Activated CD4-positive, alpha-beta T cell treated with anti-CD3 and anti-CD28 coated beads, Interleukin-2, amount 50 U/mL, for 48 hours (primary cell): Measurements from ENCODE around the gene PRKAB1.

ENCODE experiments used
- DNase-seq, 2 experiments: peaks; one replicate each; pipeline ENCODE4 v3.0.0-alpha.2; 2020

Gene PRKAB1

GRCh38 chr12:119665164-119665929, 2.6 kb upstream of the PRKAB1 start:
- no peak for DNase-seq

DNA sequence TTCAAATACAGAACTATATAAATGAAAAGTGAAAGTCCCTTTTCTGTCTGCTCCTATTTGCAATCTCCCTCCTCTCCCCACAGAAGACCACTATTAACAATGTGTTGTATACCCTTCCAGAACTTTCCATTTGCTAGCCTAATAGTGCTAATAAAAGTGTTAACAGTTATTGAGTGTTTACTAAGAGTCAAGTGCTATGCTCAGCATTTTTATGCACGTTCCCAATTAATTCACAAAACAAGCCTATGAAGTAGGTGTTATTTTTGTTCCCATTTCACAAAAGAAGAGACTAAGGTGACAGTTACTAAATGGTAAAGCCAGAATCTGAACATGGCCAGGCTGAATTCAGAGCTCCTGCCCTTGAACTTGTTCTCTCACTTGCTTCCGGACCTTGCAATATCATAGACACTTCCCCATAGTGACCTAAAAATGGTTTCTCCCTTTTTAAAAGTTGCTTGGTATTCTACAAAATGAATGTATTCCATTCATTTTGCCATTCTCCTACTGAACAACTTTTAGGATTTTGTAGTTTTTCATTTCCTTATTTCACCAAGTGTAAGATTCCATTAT, 1.6 kb upstream of the PRKAB1 start:
- no peak for DNase-seq

DNA sequence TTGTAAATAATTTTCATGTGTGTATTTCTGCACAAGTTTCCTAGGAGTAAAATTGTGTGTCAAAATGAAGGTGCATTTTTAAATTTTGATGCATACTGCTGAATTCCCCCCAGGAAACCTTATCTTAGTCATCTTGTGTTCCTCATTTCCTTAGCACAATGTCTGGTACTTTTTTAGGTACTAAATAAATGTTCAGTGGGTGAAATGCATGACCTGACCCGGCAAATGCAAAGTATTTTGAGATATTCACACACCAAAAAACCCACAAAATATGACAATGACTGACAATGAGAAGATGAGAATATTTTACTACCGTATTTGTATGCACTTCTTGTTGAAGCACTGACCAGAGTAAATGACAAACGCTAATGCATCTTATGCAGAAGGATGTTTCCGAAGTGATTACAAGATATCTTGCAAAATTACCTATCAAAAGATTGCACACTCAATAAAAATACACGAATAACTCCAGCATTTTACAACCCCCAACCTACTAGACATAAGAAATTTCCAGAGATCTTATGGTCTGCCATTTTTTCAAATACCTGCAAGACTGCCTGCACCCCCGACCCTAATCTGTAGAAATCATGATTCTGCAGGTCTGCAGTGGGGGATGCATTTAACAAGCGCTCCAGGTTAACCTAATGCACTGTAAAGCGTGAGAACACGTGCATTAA, 895 bp upstream of the PRKAB1 start:
- no peak for DNase-seq

DNA sequence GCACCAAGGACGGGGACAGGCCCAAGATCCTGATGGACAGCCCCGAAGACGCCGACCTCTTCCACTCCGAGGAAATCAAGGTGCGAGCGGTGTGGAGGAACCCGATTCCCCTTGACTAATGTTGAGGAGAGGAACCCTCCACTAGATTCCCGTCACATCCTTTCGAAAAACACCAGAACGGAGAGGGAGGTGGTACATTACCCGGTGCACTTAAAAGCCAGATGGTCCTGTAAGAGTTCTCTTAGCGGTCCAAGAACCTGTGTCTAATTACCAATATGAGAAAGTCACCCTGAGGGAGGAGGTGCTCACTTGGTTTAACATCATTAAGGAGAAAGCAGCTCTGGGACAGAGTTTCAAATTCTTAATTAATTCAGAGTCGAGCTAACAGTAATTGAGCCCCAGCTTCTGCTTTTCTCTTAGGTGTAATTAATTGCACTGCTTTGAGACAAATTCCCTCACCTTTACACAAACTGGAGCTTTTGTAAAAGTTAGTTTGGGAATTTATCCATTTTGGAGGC, 450 bp downstream of the PRKAB1 start:
- no peak for DNase-seq

DNA sequence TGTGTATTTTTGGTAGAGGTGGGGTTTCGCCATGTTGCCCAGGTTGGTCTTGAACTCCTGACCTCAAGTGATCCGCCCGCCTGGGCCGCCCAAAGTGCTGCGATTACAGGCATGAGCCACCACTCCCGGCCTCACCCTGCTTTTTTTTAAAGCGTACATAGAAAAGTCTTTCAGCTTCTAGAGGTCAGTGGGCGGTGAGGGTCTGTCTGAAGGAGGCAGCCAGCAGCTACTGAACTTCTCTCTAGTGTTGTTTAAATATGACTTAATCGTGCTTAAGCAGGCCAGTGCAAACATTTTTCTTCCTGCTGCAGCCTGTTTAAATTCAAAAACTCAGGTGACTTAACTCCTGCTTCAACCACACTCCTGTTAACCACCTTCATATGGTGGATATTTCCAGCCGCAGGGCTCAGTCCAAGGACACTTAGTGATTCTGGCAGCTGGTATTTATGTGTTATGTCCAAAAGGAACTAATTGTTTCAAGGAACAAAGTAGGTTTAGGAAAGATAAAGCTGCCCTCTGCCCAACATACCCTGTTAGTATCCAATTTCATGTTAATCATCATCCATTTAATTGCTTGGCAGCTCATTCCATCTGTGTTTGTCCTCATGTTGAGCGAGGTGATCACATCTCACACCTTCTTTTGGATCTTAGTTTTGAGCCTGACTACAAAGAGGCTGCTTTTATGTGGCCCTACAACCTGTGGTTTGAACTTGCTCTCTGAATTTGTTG, 2.0 kb downstream of the PRKAB1 start:
- no peak for DNase-seq

DNA sequence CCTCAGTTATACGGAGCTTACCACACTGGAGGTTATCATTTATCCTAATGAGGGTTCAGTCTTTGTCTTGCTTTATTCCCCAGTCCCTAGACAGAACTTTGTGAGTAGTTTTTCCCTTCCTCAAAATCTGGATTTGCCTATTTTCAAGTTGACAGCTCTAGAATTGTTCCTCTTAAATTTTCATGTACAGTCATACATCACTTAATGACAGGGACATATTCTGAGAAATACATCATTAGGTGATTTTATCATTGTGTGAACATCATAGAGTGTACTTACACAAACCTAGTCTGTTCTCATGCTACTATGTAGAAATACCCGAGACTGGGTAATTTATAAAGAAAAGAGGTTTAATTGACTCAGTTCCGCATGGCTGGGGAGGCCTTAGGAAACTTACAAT, 3.1 kb downstream of the PRKAB1 start:
- no peak for DNase-seq

- DNase-seq, result no peak
Measured at GRCh38 chr12:119672194-119672593, 4.3 kb downstream of the PRKAB1 start.

GRCh38 chr12:119673634-119674033, 5.7 kb downstream of the PRKAB1 start:
- DNase-seq, result no peak

- DNase-seq, result no peak
Measured at GRCh38 chr12:119674560-119674959, 6.6 kb downstream of the PRKAB1 start.

DNA sequence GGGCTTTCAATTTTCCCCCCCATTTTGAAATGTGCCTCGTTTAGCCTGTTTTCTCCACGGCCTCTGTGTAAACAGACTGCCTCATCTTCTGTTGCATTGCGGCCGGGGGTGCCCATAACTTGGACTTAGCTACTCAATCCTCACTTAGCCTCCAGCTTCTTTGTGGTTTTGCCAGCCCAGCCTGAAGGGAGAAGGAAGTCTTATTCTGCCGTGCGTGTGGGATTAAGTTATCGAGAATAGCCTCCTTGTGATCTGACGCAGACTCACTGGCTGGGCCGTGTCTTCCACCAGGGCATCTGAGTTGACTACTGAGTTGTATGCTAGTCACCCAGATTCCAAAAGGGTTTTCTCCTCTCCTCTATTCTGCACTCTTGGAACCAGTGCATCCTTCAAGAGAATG, 8.1 kb downstream of the PRKAB1 start:
- no peak for DNase-seq

- DNase-seq, result no peak
Measured at GRCh38 chr12:119676573-119676972, 8.6 kb downstream of the PRKAB1 start.

GRCh38 chr12:119678459-119678858, 10.5 kb downstream of the PRKAB1 start:
- DNase-seq, result no peak

GRCh38 chr12:119679081-119679480, 11.1 kb downstream of the PRKAB1 start:
- no peak for DNase-seq

- no peak for DNase-seq
Measured at GRCh38 chr12:119679490-119679889, 11.6 kb downstream of the PRKAB1 start.

- no peak for DNase-seq
Measured at GRCh38 chr12:119681111-119681510, 13.2 kb downstream of the PRKAB1 start.

- no peak for DNase-seq
Measured at GRCh38 chr12:119681728-119682638, 14.1 kb downstream of the PRKAB1 start.

DNA sequence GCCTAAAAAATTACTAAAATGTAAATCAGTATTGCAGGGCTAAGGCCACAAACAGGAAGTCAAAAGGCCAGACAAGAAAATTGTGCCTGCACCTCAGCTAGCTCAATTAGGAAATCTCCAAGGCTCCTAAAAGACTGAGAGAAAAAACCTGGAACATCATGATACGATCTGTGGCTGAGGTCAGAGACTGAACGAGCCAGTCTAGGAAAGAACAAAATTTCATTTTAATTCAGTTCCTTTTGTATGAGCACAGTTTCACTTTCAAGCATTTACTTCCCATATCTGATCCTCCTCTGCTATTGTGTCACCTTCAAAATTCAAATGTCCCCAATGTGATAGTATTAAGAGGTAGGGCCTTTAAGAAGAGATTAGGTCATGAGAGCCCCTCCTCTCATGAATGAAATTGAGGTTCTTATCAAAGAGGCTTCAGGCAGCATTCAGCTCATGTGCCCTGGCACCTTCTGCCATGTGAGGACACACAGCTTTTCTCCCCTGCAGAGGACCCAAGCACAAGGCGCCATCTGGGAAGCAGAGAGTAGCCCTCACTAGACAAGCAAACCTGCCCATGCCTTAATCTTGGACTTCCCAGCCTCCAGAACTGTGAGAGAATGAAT, 14.8 kb downstream of the PRKAB1 start:
- DNase-seq, result no peak

- DNase-seq, result no peak
Measured at GRCh38 chr12:119683413-119683812, 15.5 kb downstream of the PRKAB1 start.

DNA sequence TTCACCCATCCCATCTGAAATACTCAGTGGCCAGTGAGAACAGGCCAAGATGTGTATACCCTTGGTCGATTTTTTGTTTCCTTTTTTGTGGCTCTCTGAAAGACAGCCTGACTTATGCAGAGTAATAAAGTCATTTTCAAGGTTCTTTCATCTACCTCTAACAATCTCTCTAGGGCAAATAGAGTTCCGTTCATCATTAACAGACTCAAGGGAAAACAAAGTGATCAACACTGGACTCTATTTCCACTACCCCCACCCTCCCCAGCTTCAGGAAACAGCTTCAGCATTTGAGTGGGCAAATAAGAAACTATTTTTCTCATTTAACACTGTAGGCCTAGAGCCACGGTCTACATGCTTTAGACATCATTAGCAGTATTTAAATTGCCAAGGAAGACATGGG, 15.9 kb downstream of the PRKAB1 start:
- no peak for DNase-seq

GRCh38 chr12:119684711-119685369, 16.9 kb downstream of the PRKAB1 start:
- DNase-seq, result no peak

DNA sequence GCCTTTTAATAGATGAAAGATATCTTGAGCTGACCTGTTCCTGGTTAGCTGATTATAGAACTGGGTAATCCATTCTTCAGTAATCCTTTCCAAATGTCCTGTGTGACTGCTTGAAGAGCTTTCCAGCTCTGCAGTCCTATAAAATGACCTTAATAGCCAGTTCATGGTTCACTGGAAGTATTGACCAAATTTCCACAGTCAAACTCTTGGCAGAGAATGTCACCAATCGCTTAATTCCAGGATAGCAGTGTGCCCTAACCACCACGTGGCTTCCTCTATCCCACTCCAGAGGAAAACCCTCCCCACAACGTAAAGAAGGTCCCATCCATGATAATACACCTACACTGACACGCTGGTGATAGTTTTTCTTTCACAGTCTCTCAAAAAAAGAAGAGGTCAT, 17.4 kb downstream of the PRKAB1 start:
- no peak for DNase-seq
